HFFc6 (cell line): Measurements from ENCODE around the gene ISY1. TPM values are rescaled to one million over a fixed set of nuclear protein-coding genes. Genes with fewer than 3 reads are reported as not detected.
A peak's percentile ranks its signal among the peaks of the same experiment; 100 is the strongest.

Source experiments
- DNase-seq: peaks from one replicate; pipeline ENCODE4 v3.0.0-alpha.2; 2018
- H3K27ac Mint-ChIP-seq: 2 replicates; pipeline ENCODE4 v1.8.0; 2020; ENCODE audit warnings: mild to moderate bottlenecking, mixed read lengths
- H3K27me3 Mint-ChIP-seq: 2 replicates; pipeline ENCODE4 v1.8.0; 2021; ENCODE audit warnings: mild to moderate bottlenecking, moderate library complexity, mixed read lengths; ENCODE audit not compliant: insufficient read depth
- H3K36me3 Mint-ChIP-seq: 2 replicates; pipeline ENCODE4 v1.8.0; 2021; ENCODE audit warnings: low read depth, mixed read lengths
- H3K4me1 Mint-ChIP-seq: 2 replicates; pipeline ENCODE4 v1.8.0; 2020; ENCODE audit warnings: low read depth, mixed read lengths
- H3K4me3 Mint-ChIP-seq: 2 replicates; pipeline ENCODE4 v1.8.0; 2020; ENCODE audit warnings: mild to moderate bottlenecking, moderate library complexity, mixed read lengths
- H3K9me3 Mint-ChIP-seq: 2 replicates; pipeline ENCODE4 v1.8.0; 2020; ENCODE audit warnings: mild to moderate bottlenecking, mixed read lengths
- total RNA-seq, 6 experiments: library from RNA; stranded (reverse); fragmentation: NEBNext Ultra II Directional; extraction: Animal tissue kit (Norgen Biotek cat#: 25700); gene quantifications; 2 replicates in 1 of 6; 3 replicates in 5 of 6; pipeline ENCODE4 v1.2.3, GENCODE V29; 2021
- TF ChIP-seq, protein P1 (sequence below): fragments of 200-600 bp; sonication (generic); IDR thresholded peaks from 2 replicates; pipeline ENCODE4 v1.5.0; 2021; ENCODE audit warnings: antibody characterized with exemption, mild to moderate bottlenecking

The ISY1 gene
- total RNA-seq, 6 experiments from 2014 or later, result 34.6 to 50.6 (median 42.2) TPM

DNA sequence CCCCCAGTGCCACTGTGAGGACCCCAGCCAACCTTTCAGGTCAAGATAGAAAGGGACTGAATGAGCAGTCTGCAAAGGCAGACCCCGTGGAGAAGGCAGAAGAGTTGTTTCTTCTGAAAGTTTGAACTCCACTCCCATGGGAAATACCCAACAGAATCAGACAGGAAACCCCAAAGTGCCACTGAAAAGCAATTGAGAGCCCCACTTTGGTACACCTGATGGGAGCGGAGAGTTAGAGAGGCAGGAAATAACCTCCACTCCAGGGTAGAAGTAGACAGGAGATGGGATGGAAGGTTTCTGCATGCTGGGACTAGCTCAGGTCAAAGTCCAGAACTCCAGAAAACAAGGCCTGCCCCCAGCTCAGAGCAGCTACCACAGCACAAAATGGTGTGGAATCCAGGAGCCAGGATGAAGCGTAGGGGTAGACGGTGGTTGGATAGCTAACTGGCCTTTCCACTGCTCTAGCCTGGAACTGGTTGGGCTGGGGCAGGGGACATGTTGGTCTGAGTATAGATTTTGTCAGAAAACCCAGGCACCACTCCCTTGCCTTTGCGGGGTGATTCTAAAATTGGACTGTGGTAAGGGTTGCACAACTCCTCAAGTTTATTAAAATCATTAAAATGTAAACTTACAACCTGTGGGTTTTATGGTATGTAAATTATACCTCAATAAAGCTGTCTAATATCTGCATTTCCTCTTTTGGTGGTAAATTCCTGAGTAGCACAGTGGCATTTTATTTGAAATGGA is 37.4 kb downstream of the ISY1 start:
- Mint-ChIP-seq H3K9me3 (no peaks in the 10 kb centered on the region), H3K4me1 (peaks cover 34% of the 10 kb centered on the region), H3K4me3 (no peak overlapping the region), H3K27me3 (no peaks in the 10 kb centered on the region; the same call in 1 of the 2 replicates), H3K27ac (no peak overlapping the region), H3K36me3 (no peaks in the 10 kb centered on the region)
- DNase-seq, result peak; percentile 16
- TF ChIP-seq, protein P1, sequence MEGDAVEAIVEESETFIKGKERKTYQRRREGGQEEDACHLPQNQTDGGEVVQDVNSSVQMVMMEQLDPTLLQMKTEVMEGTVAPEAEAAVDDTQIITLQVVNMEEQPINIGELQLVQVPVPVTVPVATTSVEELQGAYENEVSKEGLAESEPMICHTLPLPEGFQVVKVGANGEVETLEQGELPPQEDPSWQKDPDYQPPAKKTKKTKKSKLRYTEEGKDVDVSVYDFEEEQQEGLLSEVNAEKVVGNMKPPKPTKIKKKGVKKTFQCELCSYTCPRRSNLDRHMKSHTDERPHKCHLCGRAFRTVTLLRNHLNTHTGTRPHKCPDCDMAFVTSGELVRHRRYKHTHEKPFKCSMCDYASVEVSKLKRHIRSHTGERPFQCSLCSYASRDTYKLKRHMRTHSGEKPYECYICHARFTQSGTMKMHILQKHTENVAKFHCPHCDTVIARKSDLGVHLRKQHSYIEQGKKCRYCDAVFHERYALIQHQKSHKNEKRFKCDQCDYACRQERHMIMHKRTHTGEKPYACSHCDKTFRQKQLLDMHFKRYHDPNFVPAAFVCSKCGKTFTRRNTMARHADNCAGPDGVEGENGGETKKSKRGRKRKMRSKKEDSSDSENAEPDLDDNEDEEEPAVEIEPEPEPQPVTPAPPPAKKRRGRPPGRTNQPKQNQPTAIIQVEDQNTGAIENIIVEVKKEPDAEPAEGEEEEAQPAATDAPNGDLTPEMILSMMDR, result no peak

DNA sequence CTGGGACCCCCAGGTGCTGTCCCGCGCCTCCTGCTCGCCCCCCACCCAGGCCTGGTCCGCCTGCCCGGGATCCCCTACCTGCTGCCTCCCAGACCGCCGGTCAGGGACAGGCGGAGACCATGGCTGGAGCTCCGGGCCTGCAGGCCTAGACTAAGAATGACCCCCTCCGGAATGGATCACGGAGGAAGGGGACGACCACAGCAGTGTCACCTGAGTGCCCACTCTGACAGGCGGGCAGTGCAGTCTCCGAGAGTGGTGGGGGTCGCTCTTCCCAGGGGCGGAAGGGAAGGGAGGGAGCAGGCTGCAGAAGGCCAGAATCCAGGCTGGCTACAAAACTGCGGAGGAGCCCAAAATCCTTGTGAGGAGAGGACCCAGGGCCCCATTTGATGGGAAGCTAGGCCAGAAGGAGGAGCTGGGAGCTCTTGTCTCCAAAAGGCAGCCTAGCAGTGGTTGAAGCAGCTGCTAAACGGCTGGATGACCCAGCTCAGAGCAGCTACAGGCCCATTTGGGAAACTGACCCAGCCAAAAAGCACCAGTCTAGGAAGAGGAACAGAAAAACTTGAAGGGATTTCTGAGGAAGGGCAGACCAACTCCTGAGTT is 38.4 kb downstream of the ISY1 start:
- no peaks in the 10 kb centered on the region; the same call in 1 of the 2 replicates for H3K27me3 Mint-ChIP-seq
- no peaks in the 10 kb centered on the region for H3K9me3 Mint-ChIP-seq
- H3K4me1 Mint-ChIP-seq, result peaks cover 44% of the 10 kb centered on the region
- no peaks in the 10 kb centered on the region for H3K36me3 Mint-ChIP-seq
- TF ChIP-seq, protein P1, result no peak
- H3K4me3 Mint-ChIP-seq, result peak overlapping the region; percentile 66
- no peak for DNase-seq
- no peak overlapping the region for H3K27ac Mint-ChIP-seq

DNA sequence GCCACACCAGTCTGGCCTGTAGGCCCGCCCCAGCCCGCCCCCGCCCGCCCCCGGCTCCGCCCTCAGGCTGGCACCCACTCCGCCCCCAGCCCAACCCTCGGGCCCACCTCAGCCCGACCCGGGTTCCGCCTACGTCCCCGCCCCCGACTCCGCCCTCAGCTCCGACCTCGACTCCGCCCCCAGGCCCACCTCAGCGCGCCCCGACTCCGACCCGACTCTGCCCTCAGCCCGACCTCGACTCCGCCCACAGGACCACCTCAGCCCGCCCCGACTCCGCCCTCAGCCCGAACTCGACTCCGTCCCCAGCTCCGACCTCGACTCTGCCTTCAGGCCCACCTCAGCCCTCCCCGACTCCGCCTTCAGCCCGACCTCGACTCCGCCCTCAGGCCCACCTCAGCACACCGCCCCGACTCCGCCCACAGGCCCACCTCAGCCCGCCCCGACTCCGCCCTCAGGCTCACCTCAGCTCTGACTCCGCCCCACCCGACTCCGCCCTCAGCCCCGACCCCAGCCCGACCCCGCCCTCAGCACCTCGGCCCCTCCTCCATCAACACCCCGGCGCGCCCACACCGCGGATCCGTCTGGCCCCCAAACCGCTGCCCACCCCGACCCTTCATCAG is 39.0 kb downstream of the ISY1 start, which contains the start of gene RAB43:
Gene RAB43 (minus strand): TSS at position 13 of the 620 bp plus-strand sequence. CDS start 315 bp downstream, outside the sequence.
- H3K27me3 Mint-ChIP-seq, result no peaks in the 10 kb centered on the region; the same call in 1 of the 2 replicates
- peak; percentile 62 for DNase-seq
- peaks cover 47% of the 10 kb centered on the region for H3K4me1 Mint-ChIP-seq
- H3K27ac Mint-ChIP-seq, result peak within 1 kb of the TSS; percentile 87
- peak within 1 kb of the TSS; percentile 91 for H3K4me3 Mint-ChIP-seq
- TF ChIP-seq, protein P1, result no peak
- no peaks in the 10 kb centered on the region; the same call in 1 of the 2 replicates for H3K36me3 Mint-ChIP-seq
- no peaks in the 10 kb centered on the region for H3K9me3 Mint-ChIP-seq

DNA sequence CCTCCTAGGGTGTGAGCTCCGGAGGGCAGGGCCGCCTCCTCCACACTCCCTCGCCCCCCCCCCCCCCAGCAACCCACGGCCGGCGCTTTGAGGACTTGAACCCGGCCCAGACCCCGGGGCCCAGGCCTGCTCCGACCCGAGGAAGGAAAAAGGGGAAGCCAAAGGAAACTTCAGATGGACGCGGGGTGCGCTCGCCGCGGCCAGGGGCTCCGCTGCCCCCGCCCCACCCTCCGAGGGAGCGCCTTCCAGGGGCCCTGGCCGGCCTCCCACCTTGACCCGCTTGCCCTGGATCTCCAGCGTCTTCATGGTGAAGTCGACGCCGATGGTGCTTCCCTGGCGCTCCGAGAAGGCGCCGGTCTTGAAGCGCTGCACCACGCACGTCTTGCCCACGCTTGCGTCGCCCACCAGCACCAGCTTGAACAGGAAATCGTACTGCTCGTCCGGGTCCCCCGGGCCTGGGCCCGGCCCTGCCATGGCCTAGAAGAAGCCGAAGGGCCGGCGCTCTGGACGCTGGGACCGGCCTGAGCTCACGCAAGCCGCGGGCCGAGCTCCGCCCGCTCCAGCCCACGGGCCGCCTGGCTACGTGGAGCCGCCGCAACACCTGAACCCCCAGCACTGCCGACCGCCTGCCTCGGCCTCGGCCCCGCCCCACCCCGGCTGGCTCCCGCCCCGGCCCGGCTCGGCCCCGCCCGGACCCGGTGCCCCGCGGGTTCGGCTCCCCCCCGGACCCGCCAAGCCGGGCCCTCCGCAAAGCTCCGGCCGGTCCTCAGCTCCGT is 39.7 kb downstream of the ISY1 start:
- no peaks in the 10 kb centered on the region; the same call in 1 of the 2 replicates for H3K27me3 Mint-ChIP-seq
- H3K36me3 Mint-ChIP-seq, result no peaks in the 10 kb centered on the region; the same call in 1 of the 2 replicates
- H3K9me3 Mint-ChIP-seq, result no peaks in the 10 kb centered on the region
- H3K27ac Mint-ChIP-seq, result peak overlapping the region; percentile 87
- TF ChIP-seq, protein P1, result no peak
- peaks cover 54% of the 10 kb centered on the region for H3K4me1 Mint-ChIP-seq
- peak; percentile 8 for DNase-seq
- H3K4me3 Mint-ChIP-seq, result peak overlapping the region; percentile 91
